SKM-1 (cell line): ENCODE data around the gene FGF2.

Experiments
- DNase-seq: peaks from one replicate; lab custom pipeline; 2025; ENCODE audit not compliant: unreplicated experiment; lab: John Stamatoyannopoulos, UW

FGF2 gene

GRCh38 chr4:122889726-122890125, 63.1 kb downstream of the FGF2 start:
- no peak for DNase-seq

GRCh38 chr4:122890147-122890795, 63.6 kb downstream of the FGF2 start:
- no peak for DNase-seq

- DNase-seq: no peak
These were observed 68.2 kb downstream of the FGF2 start for GRCh38 chr4:122894827-122895226.

- DNase-seq: no peak
These were observed 68.8 kb downstream of the FGF2 start for GRCh38 chr4:122895336-122895995.

- DNase-seq: no peak
These were observed 69.6 kb downstream of the FGF2 start for GRCh38 chr4:122896270-122896669.

GRCh38 chr4:122898370-122899150, 71.9 kb downstream of the FGF2 start:
- DNase-seq: no peak

- no peak for DNase-seq
These were observed 73.1 kb downstream of the FGF2 start for GRCh38 chr4:122899682-122900081.

GRCh38 chr4:122900314-122900713, 73.7 kb downstream of the FGF2 start:
- no peak for DNase-seq

- DNase-seq: no peak
These were observed 74.8 kb downstream of the FGF2 start for GRCh38 chr4:122901247-122902010.

GRCh38 chr4:122903766-122904288, 77.2 kb downstream of the FGF2 start:
- DNase-seq: no peak

GRCh38 chr4:122906859-122907305, 80.3 kb downstream of the FGF2 start:
- no peak for DNase-seq

GRCh38 chr4:122908223-122908622, 81.6 kb downstream of the FGF2 start:
- DNase-seq: no peak

GRCh38 chr4:122909683-122910082, 83.1 kb downstream of the FGF2 start:
- no peak for DNase-seq

GRCh38 chr4:122911588-122911987, 85.0 kb downstream of the FGF2 start:
- DNase-seq: no peak

- no peak for DNase-seq
These were observed 86.4 kb downstream of the FGF2 start for GRCh38 chr4:122912810-122913575.

GRCh38 chr4:122914292-122914904, 87.8 kb downstream of the FGF2 start:
- DNase-seq: no peak

GRCh38 chr4:122914938-122915337, 88.3 kb downstream of the FGF2 start:
- DNase-seq: no peak

GRCh38 chr4:122917731-122918130, 91.1 kb downstream of the FGF2 start:
- DNase-seq: no peak

- no peak for DNase-seq
These were observed 93.8 kb downstream of the FGF2 start for GRCh38 chr4:122920473-122920872.

- DNase-seq: no peak
These were observed 94.7 kb downstream of the FGF2 start for GRCh38 chr4:122921300-122921699.
